Kidney epithelial cell (primary cell): ENCODE data around the gene CEP128. TPM values are rescaled to one million over a fixed set of nuclear protein-coding genes. Genes with fewer than 3 reads are reported as not detected.

ENCODE experiments used
- DNase-seq: peaks from one replicate; pipeline ENCODE4 v3.0.0-alpha.2; 2010; ENCODE audit warnings: low read depth
- H3K27me3 ChIP-seq: 2 replicates; pipeline ENCODE4 v1.6.0; 2011; ENCODE audit warnings: low read length; ENCODE audit not compliant: control insufficient read depth, insufficient read depth
- H3K36me3 ChIP-seq: 2 replicates; pipeline ENCODE4 v1.5.1; 2011; ENCODE audit warnings: low read length; ENCODE audit not compliant: control insufficient read depth, insufficient read depth
- H3K4me3 ChIP-seq: 2 replicates; pipeline ENCODE4 v1.5.1; 2011; ENCODE audit warnings: low read depth, mild to moderate bottlenecking, control low read depth, low read length
- CTCF ChIP-seq: IDR thresholded peaks from 2 replicates; pipeline ENCODE4 v1.5.1; 2011; ENCODE audit warnings: mild to moderate bottlenecking, moderate library complexity, low read length, control low read depth, inconsistent platforms; ENCODE audit not compliant: insufficient read depth, poor library complexity, severe bottlenecking
- total RNA-seq: library from RNA; depleted of rRNA; stranded (reverse); fragments of >200 nt; gene quantifications from 2 replicates; pipeline ENCODE4 v1.2.3, GENCODE V29; 2015

CEP128 gene
- total RNA-seq, 1 donor from 2014 or later, result 1.7 TPM

GRCh38 chr14:80705241-80705980 is 236.1 kb downstream of the CEP128 start:
- no peak for TF ChIP-seq CTCF
- H3K27me3 ChIP-seq, result no peaks in the 10 kb centered on the region
- H3K36me3 ChIP-seq, result no peaks in the 10 kb centered on the region
- H3K4me3 ChIP-seq, result no peak overlapping the region
- no peak for DNase-seq

GRCh38 chr14:80700601-80701000 is 240.9 kb downstream of the CEP128 start:
- no peaks in the 10 kb centered on the region for H3K27me3 ChIP-seq
- no peaks in the 10 kb centered on the region for H3K36me3 ChIP-seq
- TF ChIP-seq CTCF, result no peak
- H3K4me3 ChIP-seq, result no peak overlapping the region
- no peak for DNase-seq

GRCh38 chr14:80699861-80700260 is 241.7 kb downstream of the CEP128 start:
- DNase-seq, result no peak
- TF ChIP-seq CTCF, result no peak
- H3K4me3 ChIP-seq, result no peak overlapping the region
- H3K27me3 ChIP-seq, result no peaks in the 10 kb centered on the region
- H3K36me3 ChIP-seq, result no peaks in the 10 kb centered on the region

GRCh38 chr14:80698974-80699373 is 242.6 kb downstream of the CEP128 start:
- no peak for TF ChIP-seq CTCF
- no peaks in the 10 kb centered on the region for H3K27me3 ChIP-seq
- DNase-seq, result no peak
- H3K4me3 ChIP-seq, result no peak overlapping the region
- no peaks in the 10 kb centered on the region for H3K36me3 ChIP-seq

GRCh38 chr14:80695869-80696268 is 245.7 kb downstream of the CEP128 start:
- Histone ChIP-seq H3K27me3 (no peaks in the 10 kb centered on the region), H3K4me3 (no peak overlapping the region), H3K36me3 (no peaks in the 10 kb centered on the region)
- no peak for DNase-seq
- TF ChIP-seq CTCF, result no peak

GRCh38 chr14:80692903-80693302 is 248.6 kb downstream of the CEP128 start:
- H3K36me3 ChIP-seq, result no peaks in the 10 kb centered on the region
- DNase-seq, result no peak
- TF ChIP-seq CTCF, result no peak
- H3K27me3 ChIP-seq, result no peaks in the 10 kb centered on the region
- H3K4me3 ChIP-seq, result no peak overlapping the region
